ENCODE measurements around the gene SCNN1G. TPM values are rescaled to one million over a fixed set of nuclear protein-coding genes. Genes with fewer than 3 reads are reported as not detected.

Gene SCNN1G
- total RNA-seq, 1 experiment from 2014 or later: 1.3 TPM

DNA sequence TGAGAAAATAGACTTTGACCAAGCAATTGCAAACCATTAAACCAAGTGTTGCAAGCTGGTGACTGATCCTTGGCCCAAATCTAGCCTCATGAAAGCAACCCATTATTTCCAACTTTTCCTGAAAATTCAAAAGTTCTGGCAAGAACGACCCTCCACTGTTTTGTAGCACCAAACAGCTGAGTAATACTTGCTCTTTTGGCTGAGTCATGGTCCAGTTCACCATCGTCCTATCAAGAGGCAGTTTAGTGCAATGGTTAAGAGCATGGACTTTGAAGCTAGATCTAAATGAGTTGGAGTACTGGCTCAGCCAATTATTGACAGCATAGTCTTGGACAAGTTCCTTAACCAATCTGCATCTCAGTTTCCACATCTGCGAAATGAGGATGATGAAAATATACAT, 31.3 kb downstream of the SCNN1G start:
- Mint-ChIP-seq H3K9me3 (no peaks in the 10 kb centered on the region), H3K27me3 (ENCODE audit: low read depth) (peaks cover 4% of the 10 kb centered on the region; the same call in 1 of the 2 replicates), H3K4me1 (peaks cover 7% of the 10 kb centered on the region), H3K36me3 (no peaks in the 10 kb centered on the region), H3K4me3 (no peak overlapping the region), H3K27ac (no peak overlapping the region)
- ChIA-PET POLR2A (no interaction called here), CTCF (no interaction called here)
- DNase-seq (ENCODE audit: low spot score) (no peak), ATAC-seq (no peak)
- TF ChIP-seq FOXJ3 (CRISPR knock-in tag; IDR thresholded peaks at IDR 0.05; ENCODE audit: borderline replicate concordance): no peak
- TF ChIP-seq, protein P1, sequence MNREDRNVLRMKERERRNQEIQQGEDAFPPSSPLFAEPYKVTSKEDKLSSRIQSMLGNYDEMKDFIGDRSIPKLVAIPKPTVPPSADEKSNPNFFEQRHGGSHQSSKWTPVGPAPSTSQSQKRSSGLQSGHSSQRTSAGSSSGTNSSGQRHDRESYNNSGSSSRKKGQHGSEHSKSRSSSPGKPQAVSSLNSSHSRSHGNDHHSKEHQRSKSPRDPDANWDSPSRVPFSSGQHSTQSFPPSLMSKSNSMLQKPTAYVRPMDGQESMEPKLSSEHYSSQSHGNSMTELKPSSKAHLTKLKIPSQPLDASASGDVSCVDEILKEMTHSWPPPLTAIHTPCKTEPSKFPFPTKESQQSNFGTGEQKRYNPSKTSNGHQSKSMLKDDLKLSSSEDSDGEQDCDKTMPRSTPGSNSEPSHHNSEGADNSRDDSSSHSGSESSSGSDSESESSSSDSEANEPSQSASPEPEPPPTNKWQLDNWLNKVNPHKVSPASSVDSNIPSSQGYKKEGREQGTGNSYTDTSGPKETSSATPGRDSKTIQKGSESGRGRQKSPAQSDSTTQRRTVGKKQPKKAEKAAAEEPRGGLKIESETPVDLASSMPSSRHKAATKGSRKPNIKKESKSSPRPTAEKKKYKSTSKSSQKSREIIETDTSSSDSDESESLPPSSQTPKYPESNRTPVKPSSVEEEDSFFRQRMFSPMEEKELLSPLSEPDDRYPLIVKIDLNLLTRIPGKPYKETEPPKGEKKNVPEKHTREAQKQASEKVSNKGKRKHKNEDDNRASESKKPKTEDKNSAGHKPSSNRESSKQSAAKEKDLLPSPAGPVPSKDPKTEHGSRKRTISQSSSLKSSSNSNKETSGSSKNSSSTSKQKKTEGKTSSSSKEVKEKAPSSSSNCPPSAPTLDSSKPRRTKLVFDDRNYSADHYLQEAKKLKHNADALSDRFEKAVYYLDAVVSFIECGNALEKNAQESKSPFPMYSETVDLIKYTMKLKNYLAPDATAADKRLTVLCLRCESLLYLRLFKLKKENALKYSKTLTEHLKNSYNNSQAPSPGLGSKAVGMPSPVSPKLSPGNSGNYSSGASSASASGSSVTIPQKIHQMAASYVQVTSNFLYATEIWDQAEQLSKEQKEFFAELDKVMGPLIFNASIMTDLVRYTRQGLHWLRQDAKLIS (CRISPR knock-in tag; IDR thresholded peaks at IDR 0.05; ENCODE audit: borderline replicate concordance): no peak

DNA sequence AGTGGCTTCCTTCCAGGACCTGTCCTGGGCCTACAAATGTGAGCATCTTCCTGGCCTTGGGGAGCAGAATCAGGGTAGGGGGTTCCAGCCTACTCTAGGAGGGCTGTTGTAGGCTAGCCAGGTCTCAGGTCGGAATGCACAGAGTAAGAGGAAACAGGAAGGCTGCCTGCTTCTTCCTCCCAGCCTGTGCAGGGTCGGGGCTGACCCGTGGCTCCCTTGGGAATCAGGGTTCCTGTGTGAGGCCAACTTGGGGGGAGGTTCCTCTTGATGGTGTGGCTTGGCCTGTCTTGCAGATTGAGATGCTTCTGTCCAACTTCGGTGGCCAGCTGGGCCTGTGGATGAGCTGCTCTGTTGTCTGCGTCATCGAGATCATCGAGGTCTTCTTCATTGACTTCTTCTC, 32.3 kb downstream of the SCNN1G start:
- ATAC-seq: no peak
- H3K27me3 Mint-ChIP-seq (ENCODE audit: low read depth): no peaks in the 10 kb centered on the region
- H3K4me1 Mint-ChIP-seq: no peaks in the 10 kb centered on the region
- H3K36me3 Mint-ChIP-seq: no peaks in the 10 kb centered on the region
- H3K27ac Mint-ChIP-seq: no peak overlapping the region
- no peaks in the 10 kb centered on the region for H3K9me3 Mint-ChIP-seq
- TF ChIP-seq, protein P2, sequence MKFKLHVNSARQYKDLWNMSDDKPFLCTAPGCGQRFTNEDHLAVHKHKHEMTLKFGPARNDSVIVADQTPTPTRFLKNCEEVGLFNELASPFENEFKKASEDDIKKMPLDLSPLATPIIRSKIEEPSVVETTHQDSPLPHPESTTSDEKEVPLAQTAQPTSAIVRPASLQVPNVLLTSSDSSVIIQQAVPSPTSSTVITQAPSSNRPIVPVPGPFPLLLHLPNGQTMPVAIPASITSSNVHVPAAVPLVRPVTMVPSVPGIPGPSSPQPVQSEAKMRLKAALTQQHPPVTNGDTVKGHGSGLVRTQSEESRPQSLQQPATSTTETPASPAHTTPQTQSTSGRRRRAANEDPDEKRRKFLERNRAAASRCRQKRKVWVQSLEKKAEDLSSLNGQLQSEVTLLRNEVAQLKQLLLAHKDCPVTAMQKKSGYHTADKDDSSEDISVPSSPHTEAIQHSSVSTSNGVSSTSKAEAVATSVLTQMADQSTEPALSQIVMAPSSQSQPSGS (CRISPR knock-in tag; IDR thresholded peaks at IDR 0.05; ENCODE audit: borderline replicate concordance, low read depth): no peak
- TF ChIP-seq ZNF423 (CRISPR knock-in tag; IDR thresholded peaks at IDR 0.05): no peak
- no peak for TF ChIP-seq NFYB (CRISPR knock-in tag; conservative IDR thresholded peaks at IDR 0.05; ENCODE audit: low read depth)
- TF ChIP-seq TCF7 (CRISPR knock-in tag; IDR thresholded peaks at IDR 0.05; ENCODE audit: low read depth): no peak
- no peak for TF ChIP-seq HMGA2 (CRISPR knock-in tag; IDR thresholded peaks at IDR 0.05)
- TF ChIP-seq, protein P3, sequence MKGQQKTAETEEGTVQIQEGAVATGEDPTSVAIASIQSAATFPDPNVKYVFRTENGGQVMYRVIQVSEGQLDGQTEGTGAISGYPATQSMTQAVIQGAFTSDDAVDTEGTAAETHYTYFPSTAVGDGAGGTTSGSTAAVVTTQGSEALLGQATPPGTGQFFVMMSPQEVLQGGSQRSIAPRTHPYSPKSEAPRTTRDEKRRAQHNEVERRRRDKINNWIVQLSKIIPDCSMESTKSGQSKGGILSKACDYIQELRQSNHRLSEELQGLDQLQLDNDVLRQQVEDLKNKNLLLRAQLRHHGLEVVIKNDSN (CRISPR knock-in tag; IDR thresholded peaks at IDR 0.05): no peak
- no peak for TF ChIP-seq RORB (CRISPR knock-in tag; IDR thresholded peaks at IDR 0.05)
- TF ChIP-seq ZNF416 (CRISPR knock-in tag; IDR thresholded peaks at IDR 0.05): no peak
- TF ChIP-seq, protein P4, sequence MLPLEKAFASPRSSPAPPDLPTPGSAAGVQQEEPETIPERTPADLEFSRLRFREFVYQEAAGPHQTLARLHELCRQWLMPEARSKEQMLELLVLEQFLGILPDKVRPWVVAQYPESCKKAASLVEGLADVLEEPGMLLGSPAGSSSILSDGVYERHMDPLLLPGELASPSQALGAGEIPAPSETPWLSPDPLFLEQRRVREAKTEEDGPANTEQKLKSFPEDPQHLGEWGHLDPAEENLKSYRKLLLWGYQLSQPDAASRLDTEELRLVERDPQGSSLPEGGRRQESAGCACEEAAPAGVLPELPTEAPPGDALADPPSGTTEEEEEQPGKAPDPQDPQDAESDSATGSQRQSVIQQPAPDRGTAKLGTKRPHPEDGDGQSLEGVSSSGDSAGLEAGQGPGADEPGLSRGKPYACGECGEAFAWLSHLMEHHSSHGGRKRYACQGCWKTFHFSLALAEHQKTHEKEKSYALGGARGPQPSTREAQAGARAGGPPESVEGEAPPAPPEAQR (CRISPR knock-in tag; IDR thresholded peaks at IDR 0.05): no peak
- TF ChIP-seq TP53 (CRISPR knock-in tag; IDR thresholded peaks at IDR 0.05): no peak
- no peak for TF ChIP-seq NFE2L1 (CRISPR knock-in tag; IDR thresholded peaks at IDR 0.05)
- no peak for TF ChIP-seq GRHL2 (CRISPR knock-in tag; IDR thresholded peaks at IDR 0.05; ENCODE audit: insufficient replicate concordance, severe bottlenecking)
- TF ChIP-seq CREM (CRISPR knock-in tag; IDR thresholded peaks at IDR 0.05): no peak
- no peak overlapping the region for H3K4me3 Mint-ChIP-seq
- ChIA-PET POLR2A (no interaction called here), CTCF (no interaction called here)
- DNase-seq (ENCODE audit: low spot score): no peak

DNA sequence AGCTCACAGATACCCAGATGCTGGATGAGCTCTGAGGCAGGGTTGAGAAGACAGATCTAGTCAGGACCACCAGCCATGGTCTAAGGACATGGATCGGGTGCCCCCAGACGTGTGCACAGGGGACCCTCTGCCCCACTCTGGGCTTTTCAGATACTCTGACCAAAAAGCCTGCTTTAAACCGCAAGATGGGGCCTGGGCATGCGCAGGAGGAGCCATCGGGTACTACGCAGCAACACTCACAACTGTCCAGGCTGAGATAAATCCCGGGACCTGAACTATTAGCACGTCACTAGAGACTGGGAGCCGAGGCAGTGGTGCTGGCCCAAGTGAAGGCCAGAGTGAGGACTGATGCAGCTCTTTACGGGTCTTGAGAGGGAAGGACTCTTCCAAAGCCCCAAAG, 32.9 kb downstream of the SCNN1G start:
- Mint-ChIP-seq H3K4me1 (no peaks in the 10 kb centered on the region), H3K27me3 (ENCODE audit: low read depth) (no peaks in the 10 kb centered on the region), H3K27ac (no peak overlapping the region), H3K4me3 (no peak overlapping the region), H3K9me3 (no peaks in the 10 kb centered on the region), H3K36me3 (no peaks in the 10 kb centered on the region)
- DNase-seq (ENCODE audit: low spot score): no peak
- CTCF ChIA-PET: no interaction called here
- POLR2A ChIA-PET: no interaction called here
- ATAC-seq: no peak
- TF ChIP-seq, protein P5, sequence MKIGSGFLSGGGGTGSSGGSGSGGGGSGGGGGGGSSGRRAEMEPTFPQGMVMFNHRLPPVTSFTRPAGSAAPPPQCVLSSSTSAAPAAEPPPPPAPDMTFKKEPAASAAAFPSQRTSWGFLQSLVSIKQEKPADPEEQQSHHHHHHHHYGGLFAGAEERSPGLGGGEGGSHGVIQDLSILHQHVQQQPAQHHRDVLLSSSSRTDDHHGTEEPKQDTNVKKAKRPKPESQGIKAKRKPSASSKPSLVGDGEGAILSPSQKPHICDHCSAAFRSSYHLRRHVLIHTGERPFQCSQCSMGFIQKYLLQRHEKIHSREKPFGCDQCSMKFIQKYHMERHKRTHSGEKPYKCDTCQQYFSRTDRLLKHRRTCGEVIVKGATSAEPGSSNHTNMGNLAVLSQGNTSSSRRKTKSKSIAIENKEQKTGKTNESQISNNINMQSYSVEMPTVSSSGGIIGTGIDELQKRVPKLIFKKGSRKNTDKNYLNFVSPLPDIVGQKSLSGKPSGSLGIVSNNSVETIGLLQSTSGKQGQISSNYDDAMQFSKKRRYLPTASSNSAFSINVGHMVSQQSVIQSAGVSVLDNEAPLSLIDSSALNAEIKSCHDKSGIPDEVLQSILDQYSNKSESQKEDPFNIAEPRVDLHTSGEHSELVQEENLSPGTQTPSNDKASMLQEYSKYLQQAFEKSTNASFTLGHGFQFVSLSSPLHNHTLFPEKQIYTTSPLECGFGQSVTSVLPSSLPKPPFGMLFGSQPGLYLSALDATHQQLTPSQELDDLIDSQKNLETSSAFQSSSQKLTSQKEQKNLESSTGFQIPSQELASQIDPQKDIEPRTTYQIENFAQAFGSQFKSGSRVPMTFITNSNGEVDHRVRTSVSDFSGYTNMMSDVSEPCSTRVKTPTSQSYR (CRISPR knock-in tag; IDR thresholded peaks at IDR 0.05): no peak
- TF ChIP-seq, protein P6, sequence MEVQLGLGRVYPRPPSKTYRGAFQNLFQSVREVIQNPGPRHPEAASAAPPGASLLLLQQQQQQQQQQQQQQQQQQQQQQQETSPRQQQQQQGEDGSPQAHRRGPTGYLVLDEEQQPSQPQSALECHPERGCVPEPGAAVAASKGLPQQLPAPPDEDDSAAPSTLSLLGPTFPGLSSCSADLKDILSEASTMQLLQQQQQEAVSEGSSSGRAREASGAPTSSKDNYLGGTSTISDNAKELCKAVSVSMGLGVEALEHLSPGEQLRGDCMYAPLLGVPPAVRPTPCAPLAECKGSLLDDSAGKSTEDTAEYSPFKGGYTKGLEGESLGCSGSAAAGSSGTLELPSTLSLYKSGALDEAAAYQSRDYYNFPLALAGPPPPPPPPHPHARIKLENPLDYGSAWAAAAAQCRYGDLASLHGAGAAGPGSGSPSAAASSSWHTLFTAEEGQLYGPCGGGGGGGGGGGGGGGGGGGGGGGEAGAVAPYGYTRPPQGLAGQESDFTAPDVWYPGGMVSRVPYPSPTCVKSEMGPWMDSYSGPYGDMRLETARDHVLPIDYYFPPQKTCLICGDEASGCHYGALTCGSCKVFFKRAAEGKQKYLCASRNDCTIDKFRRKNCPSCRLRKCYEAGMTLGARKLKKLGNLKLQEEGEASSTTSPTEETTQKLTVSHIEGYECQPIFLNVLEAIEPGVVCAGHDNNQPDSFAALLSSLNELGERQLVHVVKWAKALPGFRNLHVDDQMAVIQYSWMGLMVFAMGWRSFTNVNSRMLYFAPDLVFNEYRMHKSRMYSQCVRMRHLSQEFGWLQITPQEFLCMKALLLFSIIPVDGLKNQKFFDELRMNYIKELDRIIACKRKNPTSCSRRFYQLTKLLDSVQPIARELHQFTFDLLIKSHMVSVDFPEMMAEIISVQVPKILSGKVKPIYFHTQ (CRISPR knock-in tag; IDR thresholded peaks at IDR 0.05): no peak

Data from WTC11 (cell line).